ENCODE results near the gene MAP4K3.

MAP4K3 gene

DNA sequence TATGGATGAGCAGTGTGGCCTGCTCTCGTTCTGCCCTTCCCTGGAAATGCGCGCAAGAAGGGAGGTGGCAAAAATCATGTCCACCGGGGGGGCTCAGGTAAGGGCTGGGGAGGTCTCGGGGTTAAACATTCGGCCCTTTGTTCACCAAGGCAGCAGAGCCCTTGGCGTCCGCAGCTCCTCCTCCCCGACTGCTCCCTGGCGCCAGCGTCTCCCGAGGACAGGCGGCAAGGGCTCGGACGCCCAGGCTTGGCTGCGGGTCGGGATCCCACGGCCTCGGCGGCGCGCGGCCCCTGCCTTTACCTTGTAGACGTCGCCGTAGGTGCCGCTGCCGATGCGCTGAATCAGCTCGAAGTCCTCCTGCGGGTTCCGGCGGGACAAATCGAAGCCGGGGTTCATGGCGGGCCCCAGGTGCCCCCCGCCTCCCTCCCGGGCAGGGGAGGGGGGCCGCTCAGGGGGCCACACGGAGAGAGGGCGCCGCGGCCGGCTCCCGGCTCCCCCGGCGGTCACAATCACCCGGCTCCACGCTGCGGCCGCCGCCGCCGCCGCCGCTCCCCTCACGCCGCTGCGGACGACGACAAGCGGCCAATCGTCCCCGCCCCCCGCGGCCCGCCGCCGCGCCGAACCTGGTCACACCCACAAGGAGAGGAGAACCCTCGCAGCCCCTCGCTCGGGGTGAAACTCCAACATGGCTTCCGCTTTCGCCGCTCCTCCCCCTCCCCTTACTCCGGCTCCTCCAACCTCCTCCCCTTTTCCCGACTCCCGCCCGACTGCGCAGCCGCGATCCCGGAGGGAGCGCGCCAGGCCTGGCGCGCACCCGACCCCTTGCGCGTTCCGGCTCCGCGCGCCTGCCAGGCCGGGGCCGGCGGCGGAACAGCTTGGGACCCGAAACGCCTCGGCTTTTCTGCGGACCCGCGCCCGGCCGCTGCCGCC lies at the start of gene MAP4K3:
Gene MAP4K3 (minus strand): TSS at position 694 of the 930 bp plus-strand sequence. CDS start 298 bp downstream, at position 396.
- peak; percentile 98 for DNase-seq (ENCODE audit: low read depth, low spot score)

DNA sequence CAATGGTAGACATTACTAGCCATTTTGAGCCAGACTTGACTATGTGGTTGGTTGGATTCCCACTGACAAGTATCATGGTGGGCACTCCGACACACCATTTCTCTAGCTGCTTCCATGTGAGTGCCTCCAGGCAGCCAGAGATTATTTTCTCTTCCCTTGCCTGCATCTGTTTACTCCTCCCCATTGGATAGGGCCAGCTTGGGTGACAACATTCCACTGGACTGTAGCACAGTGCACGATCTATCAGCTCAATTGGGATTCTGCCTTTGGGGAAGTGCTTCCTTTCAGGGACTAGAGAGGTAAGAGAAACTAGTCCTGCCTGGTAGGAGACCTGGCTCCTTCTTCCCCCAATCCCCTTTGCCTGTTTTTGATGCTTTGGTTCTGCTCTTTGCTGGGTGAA lies 49.0 kb upstream of the MAP4K3 start:
- DNase-seq (ENCODE audit: low read depth, low spot score), result no peak

DNA sequence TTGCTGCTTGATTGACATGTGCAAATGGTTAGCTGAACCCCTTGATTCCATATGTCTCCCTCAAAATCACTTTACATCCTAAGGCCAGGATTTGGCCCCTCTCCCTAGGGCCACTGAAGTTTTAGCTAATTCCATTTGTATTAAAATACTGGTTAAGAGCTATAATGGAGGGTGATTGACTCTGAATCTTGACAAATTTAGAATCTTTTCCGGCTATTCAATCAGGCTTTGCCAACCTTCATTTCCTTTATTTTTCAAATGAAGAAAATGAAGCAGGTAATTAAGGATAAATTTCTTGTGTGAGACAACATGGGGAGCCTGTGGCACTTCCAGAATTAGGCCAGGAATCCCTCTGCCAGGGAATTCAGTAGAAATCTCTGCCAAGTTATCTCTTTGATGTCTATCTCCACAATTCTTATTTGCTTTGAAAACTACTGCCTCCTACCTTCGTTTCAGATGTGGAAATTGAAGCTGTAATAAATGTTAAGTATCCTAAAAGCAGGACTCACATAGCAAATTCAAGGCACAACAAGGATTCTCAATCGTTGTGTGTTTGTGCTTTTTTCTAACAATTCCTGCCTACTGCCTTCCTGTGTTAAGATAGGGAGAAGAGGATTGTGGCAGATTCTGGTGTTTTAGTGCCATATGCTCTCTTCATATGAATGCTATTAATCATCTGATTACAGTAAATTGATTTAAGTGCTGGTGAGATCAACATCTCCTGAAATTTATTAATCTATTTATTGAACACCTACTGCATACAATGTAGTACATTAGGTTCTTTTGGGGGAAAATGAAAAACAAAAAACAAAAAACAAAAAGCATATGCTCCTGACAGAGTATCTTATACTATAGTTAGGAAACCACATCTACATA lies 47.8 kb upstream of the MAP4K3 start:
- no peak for DNase-seq (ENCODE audit: low read depth, low spot score)

DNA sequence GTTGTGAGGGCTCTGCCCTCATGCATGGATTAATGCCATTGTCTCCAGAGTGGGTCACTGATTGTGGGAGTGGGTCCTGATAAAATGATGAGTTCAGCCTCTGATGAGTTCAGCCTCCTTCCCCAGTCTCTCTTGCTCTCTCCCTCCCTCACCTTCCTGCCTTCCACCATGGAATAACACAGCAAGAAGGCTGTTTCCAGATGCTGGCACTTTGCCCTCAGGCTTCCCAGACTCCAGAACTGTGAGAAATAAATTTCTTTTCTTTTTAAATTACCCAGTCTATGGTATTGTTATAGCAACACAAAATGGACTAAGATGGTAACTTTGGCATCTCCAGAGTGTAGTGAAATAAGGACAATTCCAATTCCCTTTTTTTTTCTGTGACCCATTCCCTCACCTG lies 47.1 kb upstream of the MAP4K3 start:
- no peak for DNase-seq (ENCODE audit: low read depth, low spot score)

DNA sequence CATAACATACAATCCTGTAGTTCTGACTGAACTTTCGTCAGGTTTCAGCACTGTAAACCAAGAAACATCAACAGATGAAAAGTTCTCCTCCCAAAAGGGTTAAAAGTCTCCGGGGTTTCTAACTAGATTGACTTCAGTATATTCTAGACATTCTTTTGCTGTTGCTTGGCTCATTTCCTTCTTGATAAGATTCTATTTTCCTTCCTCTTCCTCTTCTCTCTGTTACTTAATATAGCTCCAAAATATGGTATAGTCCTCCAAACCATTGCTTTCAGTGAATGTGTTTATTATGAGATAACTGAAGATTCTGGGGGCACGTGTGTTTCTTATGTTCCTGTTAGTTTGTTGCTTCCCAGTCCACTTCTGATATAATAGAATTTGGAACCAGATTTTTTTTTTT lies 46.4 kb upstream of the MAP4K3 start:
- DNase-seq (ENCODE audit: low read depth, low spot score), result no peak

DNA sequence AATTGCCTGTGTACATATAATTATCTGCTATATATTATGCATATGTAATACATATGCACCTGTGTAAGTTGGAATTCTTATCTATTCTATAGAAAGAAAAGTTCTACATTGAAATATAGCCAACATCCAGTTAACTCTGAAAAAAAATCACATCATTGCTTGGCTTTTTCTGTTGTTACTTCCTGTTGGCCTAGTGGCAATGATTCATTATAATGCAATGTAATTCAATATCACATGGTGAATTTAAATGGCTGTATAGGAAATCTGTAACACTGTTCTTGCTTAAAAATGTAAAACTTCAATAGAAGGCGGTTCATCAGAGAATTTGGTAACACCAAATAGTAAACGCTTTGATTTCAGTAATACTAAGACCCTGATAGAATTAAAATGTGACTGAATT lies 44.5 kb upstream of the MAP4K3 start:
- peak; percentile 49 for DNase-seq (ENCODE audit: low read depth, low spot score)

DNA sequence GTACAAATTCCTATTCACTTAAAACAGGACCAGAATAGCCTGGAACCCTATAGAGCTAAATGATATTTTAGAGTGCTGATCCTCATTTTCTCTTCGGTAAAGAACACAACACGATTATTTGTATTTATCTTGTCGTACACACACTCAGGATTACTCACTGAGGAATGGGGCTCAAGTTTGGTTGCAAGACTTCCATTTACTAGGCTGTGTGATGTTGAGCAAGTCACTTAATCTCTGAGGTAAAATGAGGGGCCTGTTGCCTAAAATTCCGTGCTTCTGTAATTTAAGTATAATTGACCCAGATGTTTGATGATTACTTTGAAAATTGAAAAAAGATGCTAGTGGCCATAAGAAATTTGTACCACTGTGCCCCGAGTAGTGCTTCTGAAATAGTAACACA lies 42.6 kb upstream of the MAP4K3 start:
- DNase-seq (ENCODE audit: low read depth, low spot score), result no peak

DNA sequence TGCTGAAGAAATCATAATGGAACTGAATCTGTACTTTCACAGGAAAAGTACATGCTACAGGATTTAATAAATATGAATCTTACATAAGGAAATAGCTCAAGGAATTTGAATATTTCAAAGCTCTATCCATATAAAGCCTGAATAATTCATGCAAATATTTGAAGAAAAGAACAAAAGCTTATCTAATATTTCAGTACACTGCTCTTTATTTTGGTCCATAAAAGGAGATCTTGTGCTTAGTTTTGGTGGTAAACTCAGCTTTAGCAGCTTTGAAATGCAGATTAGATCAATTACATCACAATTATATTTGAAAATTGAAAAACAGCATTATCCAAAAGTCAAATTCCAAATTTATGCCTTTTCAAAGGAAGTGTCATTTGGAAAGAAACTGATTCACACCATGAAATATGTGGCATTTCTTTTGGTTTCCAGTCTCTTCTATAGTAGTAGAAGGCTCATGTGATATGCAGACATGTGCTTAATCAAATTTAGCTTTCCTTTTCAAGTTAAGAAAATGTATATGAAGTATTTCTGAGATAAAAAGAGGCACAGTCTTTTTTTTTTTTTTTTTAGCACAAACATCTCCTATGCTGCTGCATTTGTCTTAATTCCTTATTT lies 42.1 kb upstream of the MAP4K3 start:
- DNase-seq (ENCODE audit: low read depth, low spot score), result no peak

DNA sequence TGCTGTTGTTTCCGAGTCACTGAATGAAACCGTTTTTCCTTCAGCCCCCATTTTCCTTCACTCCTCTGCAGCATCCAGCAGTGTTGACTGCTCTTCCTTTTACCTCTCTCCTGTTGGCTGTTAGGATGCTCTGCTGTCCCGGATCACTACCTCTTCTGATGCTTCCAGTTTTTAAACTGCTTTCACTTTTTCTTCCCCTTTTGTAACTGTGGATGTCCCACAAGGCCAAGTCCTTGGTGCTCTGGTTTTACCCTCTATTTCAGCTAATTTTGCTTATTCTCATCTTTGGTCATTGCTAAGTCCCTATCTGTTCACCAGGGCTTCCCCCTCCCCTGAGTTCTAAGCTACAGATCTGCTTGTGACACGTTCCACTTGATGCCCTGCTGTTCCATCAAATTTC lies 39.4 kb upstream of the MAP4K3 start:
- no peak for DNase-seq (ENCODE audit: low read depth, low spot score)

DNA sequence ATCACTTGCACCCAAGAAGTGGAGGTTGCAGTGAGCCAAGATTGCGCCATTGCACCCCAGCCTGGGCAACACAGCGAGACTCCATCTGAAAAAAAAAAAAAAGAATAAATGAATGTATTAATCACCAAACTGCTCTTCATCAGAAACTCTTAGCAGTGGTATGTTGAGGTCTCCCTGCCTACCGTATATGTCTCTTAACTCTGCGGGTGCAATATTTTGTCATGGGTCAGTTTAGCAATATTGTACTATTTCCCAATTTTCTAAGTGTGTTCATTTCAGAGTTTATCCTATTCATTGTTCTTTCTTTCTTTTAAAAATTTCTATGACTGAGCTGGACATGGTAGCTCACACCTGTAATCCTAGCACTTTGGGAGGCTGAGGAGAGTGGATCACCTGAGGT lies 37.9 kb upstream of the MAP4K3 start:
- no peak for DNase-seq (ENCODE audit: low read depth, low spot score)

DNA sequence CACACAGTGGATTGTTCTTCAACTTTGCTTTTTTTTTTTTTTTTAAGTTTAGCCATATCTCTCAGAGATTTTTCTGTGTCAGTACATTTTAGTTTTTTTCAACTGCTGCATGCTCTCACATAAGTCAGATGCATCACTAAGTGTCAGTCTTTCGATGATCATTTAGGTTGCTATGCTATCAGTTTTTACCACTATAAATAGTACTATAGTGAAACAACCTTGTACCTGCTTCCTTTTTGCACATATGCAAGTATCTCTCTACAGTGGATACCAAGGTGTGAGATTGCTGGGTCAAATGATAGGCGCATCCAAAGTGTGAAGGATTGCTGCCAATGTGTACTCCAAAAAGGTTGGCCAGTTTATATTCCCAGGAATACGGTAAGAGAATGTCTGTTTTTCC lies 33.5 kb upstream of the MAP4K3 start:
- no peak for DNase-seq (ENCODE audit: low read depth, low spot score)

DNA sequence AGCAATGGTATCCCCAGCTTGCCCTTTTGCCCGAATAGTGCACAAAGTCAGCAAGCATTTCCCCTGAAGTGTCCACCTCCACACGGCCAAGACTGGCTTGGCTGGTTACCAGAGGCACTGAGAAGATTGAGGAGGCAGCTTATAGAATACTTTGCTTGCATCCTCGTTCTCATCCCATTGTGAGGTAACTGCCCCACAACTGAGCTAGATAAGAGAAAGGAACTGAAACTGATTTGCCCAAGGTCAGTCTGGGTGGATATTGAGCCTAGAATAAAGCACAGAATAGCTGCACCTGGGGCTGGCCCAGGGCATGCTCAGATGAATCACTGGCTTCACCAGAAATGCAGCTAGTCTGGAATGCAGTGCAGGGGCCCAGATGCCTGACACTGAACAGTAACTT lies 32.7 kb upstream of the MAP4K3 start:
- peak; percentile 80 for DNase-seq (ENCODE audit: low read depth, low spot score)

DNA sequence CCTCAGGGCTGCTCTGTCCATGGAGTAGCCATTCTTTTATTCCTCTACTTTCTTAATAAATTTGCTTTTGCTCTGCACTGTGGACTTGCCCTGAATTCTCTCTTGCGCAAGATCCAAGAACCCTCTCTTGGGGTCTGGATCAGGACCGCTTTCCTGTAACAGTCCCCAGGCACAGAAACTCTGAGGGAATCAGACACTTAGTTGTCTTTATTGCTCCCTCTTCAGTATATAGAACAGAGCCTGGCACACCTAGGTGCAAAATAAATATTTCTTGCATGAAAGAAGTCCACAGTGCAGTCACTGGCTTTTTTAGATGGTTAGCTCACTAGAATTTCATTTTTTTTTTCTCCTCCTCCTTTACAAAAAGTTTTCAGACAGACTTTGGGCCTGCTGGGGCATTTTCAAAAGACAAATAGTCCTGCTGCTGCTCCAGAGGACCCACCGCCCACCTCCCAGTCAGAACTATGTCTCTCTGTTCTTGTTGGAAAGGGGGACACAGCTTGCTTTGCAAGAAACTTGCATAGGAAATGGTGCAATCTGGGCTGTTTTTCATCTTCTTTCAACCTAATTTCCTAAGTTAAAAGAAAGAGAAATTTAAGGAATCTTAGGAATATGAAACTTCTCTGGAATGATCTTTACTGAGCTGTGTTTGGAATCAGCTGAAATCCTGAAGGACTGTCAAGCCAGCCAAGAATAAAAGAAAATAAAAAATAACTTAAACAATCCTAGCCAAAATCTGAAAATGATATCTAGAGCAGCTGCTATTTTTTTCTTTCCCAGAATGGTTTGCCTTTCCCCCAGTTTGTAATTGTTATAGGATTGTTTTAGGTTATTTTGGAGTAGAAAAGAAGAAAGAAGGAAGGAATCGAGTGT lies 31.7 kb upstream of the MAP4K3 start:
- DNase-seq (ENCODE audit: low read depth, low spot score), result peak; percentile 32

DNA sequence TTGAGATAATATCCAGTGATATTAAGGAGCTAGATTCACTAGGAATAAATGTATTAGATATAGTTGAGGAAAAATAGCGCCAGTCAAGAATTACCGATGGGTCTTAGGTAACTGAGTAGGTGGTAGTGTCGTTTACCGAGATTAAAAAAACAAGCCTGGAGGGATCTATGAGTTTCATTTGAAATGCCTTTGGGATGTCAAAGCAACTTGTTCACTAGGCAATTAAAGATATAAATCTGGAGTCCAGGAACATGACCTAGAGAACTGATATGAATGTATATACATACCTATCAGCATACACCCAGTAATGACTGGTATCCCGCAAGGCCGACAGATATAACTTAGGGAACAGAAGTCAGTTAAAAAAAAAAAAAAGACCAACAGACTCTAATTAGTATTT lies 29.2 kb upstream of the MAP4K3 start:
- no peak for DNase-seq (ENCODE audit: low read depth, low spot score)

DNA sequence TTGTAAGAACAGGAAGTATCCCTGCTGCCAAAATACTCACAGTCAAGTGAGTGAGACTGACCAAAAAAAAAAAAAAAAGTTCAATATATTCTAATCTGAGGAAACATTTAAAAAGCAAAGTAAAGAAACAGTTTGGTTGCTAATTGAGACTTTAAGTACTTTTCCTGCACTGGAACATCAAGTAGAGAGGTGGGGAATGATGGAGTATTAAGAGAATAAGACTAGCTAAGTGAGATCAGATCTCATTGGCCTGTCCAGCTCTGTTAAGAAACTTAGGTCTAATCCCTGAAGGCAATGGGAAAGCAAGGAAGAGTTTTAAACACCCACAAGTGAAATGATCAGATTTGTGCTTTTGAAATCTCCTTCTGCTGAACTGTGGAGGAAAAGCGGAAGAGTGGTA lies 27.8 kb upstream of the MAP4K3 start:
- DNase-seq (ENCODE audit: low read depth, low spot score), result no peak

DNA sequence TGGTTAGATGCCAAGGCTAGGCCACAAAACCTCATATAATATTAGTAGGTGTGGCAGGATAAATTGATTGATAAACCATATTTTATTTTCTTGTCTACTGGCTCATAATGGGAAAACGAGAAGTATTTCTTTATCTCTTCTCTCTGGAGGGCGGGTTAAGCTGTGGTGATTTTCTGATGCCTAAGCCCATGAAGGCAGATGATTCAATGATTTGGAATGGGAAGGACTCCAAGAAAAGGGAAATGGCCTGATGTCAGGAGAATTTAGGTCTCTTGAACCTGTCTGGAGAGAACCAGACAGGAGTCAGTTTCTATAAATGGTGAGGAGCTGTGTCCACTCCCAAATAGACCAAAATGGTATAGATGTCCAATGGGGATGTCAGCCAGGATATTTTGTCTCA lies 18.7 kb upstream of the MAP4K3 start:
- DNase-seq (ENCODE audit: low read depth, low spot score), result peak; percentile 38

DNA sequence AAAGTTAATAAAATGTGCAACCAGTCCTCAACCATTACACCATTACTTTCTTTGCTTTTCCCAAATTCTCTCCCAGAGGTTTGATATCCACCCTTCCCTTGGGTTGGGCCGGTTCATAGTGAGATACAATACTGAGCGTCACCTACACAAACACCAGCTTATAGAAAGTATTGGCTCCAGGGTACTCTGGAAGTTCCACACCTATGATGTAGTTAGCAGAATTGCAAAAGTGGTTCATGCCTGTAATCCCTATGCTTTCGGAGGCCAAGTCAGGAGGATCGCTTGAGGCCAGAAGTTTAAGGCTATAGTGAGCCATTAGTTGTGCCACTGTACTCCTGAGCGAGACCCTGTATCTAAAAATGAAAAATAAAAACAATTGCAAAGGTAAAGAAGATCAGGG lies 15.3 kb upstream of the MAP4K3 start:
- DNase-seq (ENCODE audit: low read depth, low spot score), result no peak

DNA sequence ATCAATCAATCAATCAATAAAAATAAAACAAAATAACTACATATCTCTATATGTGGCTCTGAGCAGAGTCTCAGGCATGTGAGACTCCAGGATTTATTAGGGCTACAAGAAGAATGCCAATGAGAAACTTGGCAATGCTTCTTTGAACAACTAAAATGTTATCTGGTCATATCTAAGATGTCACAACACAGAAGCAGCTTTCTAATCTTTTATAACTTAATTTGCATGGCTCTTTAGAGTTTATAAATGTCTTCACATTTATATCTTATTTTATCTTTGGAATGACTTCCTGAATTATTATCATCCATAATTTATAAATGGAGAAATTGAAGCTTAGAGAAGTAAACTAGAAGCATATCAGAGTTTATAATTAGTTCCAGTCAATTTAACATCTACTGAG lies 14.9 kb upstream of the MAP4K3 start:
- DNase-seq (ENCODE audit: low read depth, low spot score), result no peak

DNA sequence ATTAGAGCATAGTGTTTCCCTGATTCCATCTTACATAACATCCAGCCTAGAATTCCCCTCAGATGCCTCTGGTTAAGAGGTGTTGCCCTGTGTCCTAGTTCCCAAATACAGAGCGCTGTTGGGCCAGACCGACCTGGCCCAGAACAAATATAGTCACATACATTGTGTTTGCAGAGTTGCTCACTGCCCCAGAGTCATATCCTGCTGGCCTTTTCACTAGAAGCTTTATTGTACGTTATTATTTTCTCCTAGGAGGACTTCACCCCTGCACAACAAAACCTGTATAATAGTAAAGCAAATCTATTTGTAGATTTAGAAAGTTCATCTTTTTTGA lies 11.1 kb upstream of the MAP4K3 start:
- no peak for DNase-seq (ENCODE audit: low read depth, low spot score)

DNA sequence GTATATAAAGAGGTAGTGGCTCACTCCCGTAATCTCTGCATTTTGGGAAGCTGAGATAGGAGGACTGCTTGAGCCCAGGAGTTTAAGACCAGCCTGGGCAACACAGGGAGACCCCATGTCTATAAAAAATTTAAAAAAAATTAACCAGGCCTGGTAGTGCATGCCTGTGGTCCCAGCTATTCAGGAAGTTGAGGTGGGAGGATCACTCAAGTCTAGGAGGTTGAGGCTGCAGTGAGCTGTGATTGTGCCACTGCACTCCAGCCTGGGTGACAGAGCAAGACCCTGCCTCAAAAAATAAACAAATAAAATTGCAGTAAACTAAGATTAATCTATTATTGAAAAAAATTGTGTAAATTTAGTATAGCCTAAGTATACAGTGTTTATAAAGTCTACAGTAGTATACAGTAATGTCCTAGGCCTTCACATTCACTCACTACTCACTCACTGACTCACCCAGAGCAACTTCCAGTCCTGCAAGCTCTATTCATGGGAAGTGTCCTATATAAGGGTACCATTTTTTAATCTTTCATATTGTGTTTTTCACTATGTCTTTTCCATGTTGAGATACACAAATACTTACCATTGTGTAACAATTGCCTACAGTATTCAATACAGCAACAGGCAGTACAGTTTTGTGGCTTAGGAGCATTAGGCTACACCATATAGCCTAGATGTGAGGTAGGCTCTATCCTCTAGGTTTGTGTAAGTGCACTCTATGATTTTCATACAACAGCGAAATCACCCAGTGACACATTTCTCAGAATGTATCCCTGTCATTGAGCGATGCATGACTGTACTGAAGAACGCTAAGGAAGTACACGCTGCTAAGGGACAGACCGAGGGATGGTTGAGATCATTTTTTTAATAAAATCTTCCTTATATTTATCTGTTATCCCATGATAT lies 10.4 kb upstream of the MAP4K3 start:
- DNase-seq (ENCODE audit: low read depth, low spot score), result no peak

Measured in astrocyte of the hippocampus (primary cell).